ENCODE measurements around the gene SLC24A3. TPM values are rescaled to one million over a fixed set of nuclear protein-coding genes. Genes with fewer than 3 reads are reported as not detected.

Gene SLC24A3
- total RNA-seq, 4 donors from 2014 or later = 4.2 to 6.4 (median 5.6) TPM

GRCh38 chr20:19295076-19295475 is 82.6 kb downstream of the SLC24A3 start:
- WGBS = 90% methylated on average over 2 of the region's 2 CpGs
- no peaks in the 10 kb centered on the region for H3K36me3 ChIP-seq
- DNase-seq (ENCODE audit: low spot score in 2 of 2) = no peak
- TF ChIP-seq POLR2A (IDR thresholded peaks at IDR 0.05) (no peak), EP300 (IDR thresholded peaks at IDR 0.05) (no peak), CTCF (IDR thresholded peaks at IDR 0.05) (no peak), POLR2AphosphoS5 (IDR thresholded peaks at IDR 0.05) (no peak)
- no peak overlapping the region for H3K27ac ChIP-seq
- no peaks in the 10 kb centered on the region for H3K27me3 ChIP-seq
- H3K4me3 ChIP-seq = no peak overlapping the region
- peaks cover 5% of the 10 kb centered on the region for H3K4me1 ChIP-seq
- H3K9me3 ChIP-seq = peaks cover under 1% of the 10 kb centered on the region

- peaks cover 8% of the 10 kb centered on the region for H3K9me3 ChIP-seq
- no peaks in the 10 kb centered on the region for H3K36me3 ChIP-seq
- TF ChIP-seq CTCF (IDR thresholded peaks at IDR 0.05) (no peak), POLR2AphosphoS5 (IDR thresholded peaks at IDR 0.05) (no peak)
- no peaks in the 10 kb centered on the region for H3K27me3 ChIP-seq
- no peak overlapping the region for H3K27ac ChIP-seq
- no peak overlapping the region for H3K4me3 ChIP-seq
- no peak for DNase-seq (ENCODE audit: low spot score in 2 of 2)
- no peaks in the 10 kb centered on the region for H3K4me1 ChIP-seq
- WGBS = 62% methylated on average over 3 of the region's 3 CpGs
These were observed 86.2 kb downstream of the SLC24A3 start for GRCh38 chr20:19298652-19299051.

- no peak overlapping the region for H3K4me3 ChIP-seq
- H3K36me3 ChIP-seq = no peaks in the 10 kb centered on the region
- peaks cover 8% of the 10 kb centered on the region for H3K9me3 ChIP-seq
- H3K27ac ChIP-seq = no peak overlapping the region
- no peaks in the 10 kb centered on the region for H3K27me3 ChIP-seq
- H3K4me1 ChIP-seq = no peaks in the 10 kb centered on the region
- no peak for DNase-seq (ENCODE audit: low spot score in 2 of 2)
- TF ChIP-seq EP300 (IDR thresholded peaks at IDR 0.05) = no peak
- no peak for TF ChIP-seq CTCF (IDR thresholded peaks at IDR 0.05)
- no peak for TF ChIP-seq POLR2AphosphoS5 (IDR thresholded peaks at IDR 0.05)
- no peak for TF ChIP-seq POLR2A (IDR thresholded peaks at IDR 0.05)
- WGBS = 93% methylated on average over 6 of the region's 6 CpGs
These were observed 88.0 kb downstream of the SLC24A3 start for GRCh38 chr20:19300395-19300794.

- Histone ChIP-seq H3K9me3 (peaks cover 8% of the 10 kb centered on the region), H3K4me1 (no peaks in the 10 kb centered on the region), H3K4me3 (no peak overlapping the region), H3K27ac (no peak overlapping the region), H3K36me3 (no peaks in the 10 kb centered on the region), H3K27me3 (no peaks in the 10 kb centered on the region)
- DNase-seq (ENCODE audit: low spot score in 2 of 2) = no peak
- WGBS = 70% methylated on average over 2 of the region's 2 CpGs
- TF ChIP-seq POLR2AphosphoS5 (IDR thresholded peaks at IDR 0.05) (no peak), POLR2A (IDR thresholded peaks at IDR 0.05) (no peak), CTCF (IDR thresholded peaks at IDR 0.05) (no peak), EP300 (IDR thresholded peaks at IDR 0.05) (no peak)
These were observed 88.7 kb downstream of the SLC24A3 start for GRCh38 chr20:19301142-19301541.

GRCh38 chr20:19301843-19302242 is 89.4 kb downstream of the SLC24A3 start:
- WGBS = 89% methylated on average over 2 of the region's 2 CpGs
- no peak for DNase-seq (ENCODE audit: low spot score in 2 of 2)
- TF ChIP-seq CTCF (IDR thresholded peaks at IDR 0.05) = no peak
- H3K4me1 ChIP-seq = no peaks in the 10 kb centered on the region
- H3K27ac ChIP-seq = no peak overlapping the region
- peaks cover 8% of the 10 kb centered on the region for H3K9me3 ChIP-seq
- H3K27me3 ChIP-seq = no peaks in the 10 kb centered on the region
- H3K36me3 ChIP-seq = no peaks in the 10 kb centered on the region
- H3K4me3 ChIP-seq = no peak overlapping the region

All from suprapubic skin (tissue), 4 donors.